Measurements from ENCODE around the gene OR1N1. TPM values are rescaled to one million over a fixed set of nuclear protein-coding genes. Genes with fewer than 3 reads are reported as not detected.

Gene OR1N1
- total and polyA plus RNA-seq, 2 donors (not counting 3 experiments of a cell fraction or from before 2014, with no cell fraction given) = 0.08 TPM; not detected in 1

DNA sequence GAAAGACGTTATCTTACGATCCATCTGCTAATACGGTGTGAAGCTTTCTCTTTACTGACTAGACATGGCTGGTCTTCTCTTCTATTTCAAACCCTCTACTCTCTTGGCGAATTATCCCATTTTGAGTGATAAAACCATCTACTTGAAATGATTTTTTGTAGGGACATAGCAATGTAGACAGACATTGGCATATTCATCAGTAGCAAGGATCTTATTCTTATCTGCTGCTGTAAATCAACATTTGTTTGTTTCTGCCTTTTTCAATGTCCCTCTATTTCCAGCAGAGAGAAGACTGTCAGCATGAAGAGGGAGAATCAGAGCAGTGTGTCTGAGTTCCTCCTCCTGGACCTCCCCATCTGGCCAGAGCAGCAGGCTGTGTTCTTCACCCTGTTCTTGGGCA, 8.3 kb downstream of the OR1N1 start, which contains the start of gene OR1J4:
TSS of gene OR1J4 (plus strand) at position 301 of the 400 bp plus-strand sequence. CDS start at position 301, 0 bp downstream.
- BruUV-seq (replicated peaks) = no TSS peak
- ChIA-PET POLR2A (no interaction called here), CTCF (interaction anchor here (1.2 kb wide), 1 partner anchor 20 kb away, joined by 4 read pairs; no protein-coding TSS in a partner anchor)
- H2AFZ ChIP-seq (ENCODE audit: low read depth, low read length) = no peak within 1 kb of the TSS
- no peaks in the 10 kb centered on the region for H3K9me1 ChIP-seq (replicated peaks; ENCODE audit: control insufficient read depth, extremely low read depth, insufficient read depth, low read length)
- TF ChIP-seq EZH2 (IDR thresholded peaks at IDR 0.05; ENCODE audit: borderline replicate concordance, low read depth, low read length, severe bottlenecking) (no peak), MYC (IDR thresholded peaks at IDR 0.05; ENCODE audit: low read depth, low read length) (no peak), POLR2AphosphoS5 (IDR thresholded peaks at IDR 0.05; ENCODE audit: insufficient read depth, low read depth, low read length) (no peak), GATA2 (IDR thresholded peaks at IDR 0.05; ENCODE audit: insufficient read depth, insufficient read length, low read depth, low read length) (no peak), JUN (IDR thresholded peaks at IDR 0.05; ENCODE audit: borderline replicate concordance, insufficient read depth, insufficient read length, low read depth) (no peak)
- H3K9ac ChIP-seq (replicated peaks; ENCODE audit: extremely low read depth, insufficient read depth, low read length) = no peak within 1 kb of the TSS
- no peaks in the 10 kb centered on the region for H3K36me3 ChIP-seq (ENCODE audit: control insufficient read depth in 2 of 2, extremely low read depth in 1 of 2, insufficient read depth in 2 of 2, low read length in 2 of 2)
- no peaks in the 10 kb centered on the region for H3K79me2 ChIP-seq (ENCODE audit: control insufficient read depth, insufficient read depth, low read length)
- no peaks in the 10 kb centered on the region for H4K20me1 ChIP-seq (replicated peaks; ENCODE audit: control insufficient read depth, extremely low read depth, insufficient read depth, low read length)
- DNase-seq (ENCODE audit: low read depth, low spot score) = no peak
- H3K9me3 ChIP-seq (replicated peaks; ENCODE audit: control insufficient read depth, insufficient read depth, low read length) = no peaks in the 10 kb centered on the region
- H3K4me3 ChIP-seq (replicated peaks in 1 of 3; ENCODE audit: insufficient read depth in 1 of 3, low read depth in 1 of 3, low read length in 3 of 3) = no peak within 1 kb of the TSS
- peaks cover 4 to 9% of the 10 kb centered on the region in 2 experiments for H3K27me3 ChIP-seq (ENCODE audit: control insufficient read depth in 2 of 2, insufficient read depth in 2 of 2, low read length in 2 of 2)
- no peak within 1 kb of the TSS for H3K27ac ChIP-seq (ENCODE audit: insufficient read depth, low read depth, low read length)
- no peak within 1 kb of the TSS for H3K4me2 ChIP-seq (ENCODE audit: insufficient read depth, low read length)
- dilution Hi-C loops (cut with MboI; ENCODE audit: extremely low pct_ligation_motif_present, low sequenced_read_pairs) (no loop called here), intact Hi-C loops (cut with micrococcal nuclease) (no loop called here)
- no peaks in the 10 kb centered on the region for H3K4me1 ChIP-seq (ENCODE audit: control insufficient read depth, extremely low read depth, insufficient read depth, low read length)
- no peak for FAIRE-seq

- dilution Hi-C loops (cut with MboI; ENCODE audit: extremely low pct_ligation_motif_present, low sequenced_read_pairs) = no loop called here
- CTCF ChIA-PET = interaction anchor here (1.2 kb wide), 1 partner anchor 19 kb away, joined by 4 read pairs; no protein-coding TSS in a partner anchor
- peaks cover 4 to 9% of the 10 kb centered on the region in 2 experiments for H3K27me3 ChIP-seq (ENCODE audit: control insufficient read depth in 2 of 2, insufficient read depth in 2 of 2, low read length in 2 of 2)
Observed at GRCh38 chr9:122518226-122518625, 8.9 kb downstream of the OR1N1 start.

More at GRCh38 chr9:122518226-122518625, 8.9 kb downstream of the OR1N1 start:
- TF ChIP-seq MAX (IDR thresholded peaks at IDR 0.05; ENCODE audit: insufficient read depth, insufficient read length) = no peak
- no peak for TF ChIP-seq EZH2 (IDR thresholded peaks at IDR 0.05; ENCODE audit: borderline replicate concordance, low read depth, low read length, severe bottlenecking)
- TF ChIP-seq JUN (IDR thresholded peaks at IDR 0.05; ENCODE audit: borderline replicate concordance, insufficient read depth, insufficient read length, low read depth) = no peak
- no peak for TF ChIP-seq POLR2A (IDR thresholded peaks at IDR 0.05; ENCODE audit: low read depth, low read length)
- TF ChIP-seq POLR2AphosphoS5 (IDR thresholded peaks at IDR 0.05; ENCODE audit: insufficient read depth, low read depth, low read length) = no peak
- no peak for TF ChIP-seq MYC (IDR thresholded peaks at IDR 0.05; ENCODE audit: low read depth, low read length)
- TF ChIP-seq CTCF (IDR thresholded peaks at IDR 0.05; ENCODE audit: extremely low read depth in 1 of 2, insufficient read depth in 1 of 2, low read depth in 1 of 2, low read length in 2 of 2) = no peak
- TF ChIP-seq GATA2 (IDR thresholded peaks at IDR 0.05; ENCODE audit: insufficient read depth, insufficient read length, low read depth, low read length) = no peak
- Histone ChIP-seq H3K9me3 (replicated peaks; ENCODE audit: control insufficient read depth, insufficient read depth, low read length) (no peaks in the 10 kb centered on the region), H3K79me2 (ENCODE audit: control insufficient read depth, insufficient read depth, low read length) (no peaks in the 10 kb centered on the region), H4K20me1 (replicated peaks; ENCODE audit: control insufficient read depth, extremely low read depth, insufficient read depth, low read length) (no peaks in the 10 kb centered on the region), H2AFZ (ENCODE audit: low read depth, low read length) (no peak overlapping the region), H3K27ac (ENCODE audit: insufficient read depth, low read depth, low read length) (no peak overlapping the region), H3K9me1 (replicated peaks; ENCODE audit: control insufficient read depth, extremely low read depth, insufficient read depth, low read length) (no peaks in the 10 kb centered on the region), H3K4me2 (ENCODE audit: insufficient read depth, low read length) (no peak overlapping the region), H3K9ac (replicated peaks; ENCODE audit: extremely low read depth, insufficient read depth, low read length) (no peak overlapping the region), H3K4me3 (replicated peaks in 1 of 3; ENCODE audit: insufficient read depth in 1 of 3, low read depth in 1 of 3, low read length in 3 of 3) (no peak overlapping the region), H3K4me1 (ENCODE audit: control insufficient read depth, extremely low read depth, insufficient read depth, low read length) (no peaks in the 10 kb centered on the region), H3K36me3 (ENCODE audit: control insufficient read depth in 2 of 2, extremely low read depth in 1 of 2, insufficient read depth in 2 of 2, low read length in 2 of 2) (no peaks in the 10 kb centered on the region)
- DNase-seq (ENCODE audit: low read depth, low spot score) (no peak), FAIRE-seq (no peak)
- no TSS peak for BruUV-seq (replicated peaks)
- POLR2A ChIA-PET = no interaction called here
- intact Hi-C loops (cut with micrococcal nuclease) = no loop called here

Data from endothelial cell of umbilical vein (primary cell).